Cardiac muscle cell (in vitro differentiated cells and primary cell): ENCODE measurements around the gene MMP11. TPM values are rescaled to one million over a fixed set of nuclear protein-coding genes. Genes with fewer than 3 reads are reported as not detected.
A peak's percentile ranks its signal among the peaks of the same experiment; 100 is the strongest.

Source experiments
- DNase-seq, 2 donors: peaks; one replicate each; pipeline versions ENCODE4 v3.0.0 to v3.0.0-alpha.2; 2010 to 2017; ENCODE audit warnings: low read depth in 1 of 2, low spot score in 1 of 2
- H3K27ac ChIP-seq: fragments of 200-600 bp; sonication (generic); 2 replicates; pipeline ENCODE4 v1.5.1; 2016
- H3K27me3 ChIP-seq: fragments of 200-600 bp; sonication (generic); 2 replicates; pipeline ENCODE4 v1.6.0; 2016; ENCODE audit warnings: control low read depth
- H3K36me3 ChIP-seq: fragments of 200-600 bp; sonication (generic); 2 replicates; pipeline ENCODE4 v1.5.1; 2016; ENCODE audit warnings: control low read depth
- H3K4me1 ChIP-seq: fragments of 200-600 bp; sonication (generic); 2 replicates; pipeline ENCODE4 v1.8.1; 2017; ENCODE audit warnings: low read depth, mild to moderate bottlenecking, mixed run types
- H3K4me3 ChIP-seq: fragments of 200-600 bp; sonication (generic); 2 replicates; pipeline ENCODE4 v1.5.1; 2016; ENCODE audit warnings: mild to moderate bottlenecking
- H3K9me3 ChIP-seq: fragments of 200-600 bp; sonication (generic); 2 replicates; pipeline ENCODE4 v1.5.1; 2017; ENCODE audit warnings: low read depth, mild to moderate bottlenecking, control low read depth
- CTCF ChIP-seq: IDR thresholded peaks from 2 replicates; pipeline ENCODE4 v1.5.1; 2012; ENCODE audit warnings: low read depth, mild to moderate bottlenecking, low read length
- polyA plus RNA-seq: library from polyadenylated mRNA; unstranded; fragments of >200 nt; fragmentation: Nextera tagmentation; extraction: Ambion mirVana; gene quantifications from 2 replicates; pipeline ENCODE4 v1.2.1, GENCODE V29; 2016
- total RNA-seq: library from RNA; depleted of rRNA; stranded (reverse); fragments of >200 nt; gene quantifications from 2 replicates; pipeline ENCODE4 v1.2.3, GENCODE V29; 2016

MMP11 gene
- total and polyA plus RNA-seq, 2 experiments from 2014 or later: 39.0 to 71.2 TPM

GRCh38 chr22:23762842-23763578, 9.6 kb upstream of the MMP11 start, which contains the start of gene C22orf15:
Gene C22orf15, plus strand, starts transcription at chr22:23762990. Its CDS starts 317 bp downstream, at chr22:23763307.
- TF ChIP-seq CTCF: no peak
- H3K9me3 ChIP-seq: no peaks in the 10 kb centered on the region
- H3K27me3 ChIP-seq: no peaks in the 10 kb centered on the region
- no peak within 1 kb of the TSS for H3K27ac ChIP-seq
- no peaks in the 10 kb centered on the region for H3K36me3 ChIP-seq
- H3K4me3 ChIP-seq: no peak within 1 kb of the TSS
- peaks cover 18% of the 10 kb centered on the region for H3K4me1 ChIP-seq
- DNase-seq: peak in 1 of 2 donors; percentile 66

- no peaks in the 10 kb centered on the region for H3K9me3 ChIP-seq
- no peak overlapping the region for H3K4me3 ChIP-seq
- H3K4me1 ChIP-seq: peaks cover 20% of the 10 kb centered on the region
Measured at GRCh38 chr22:23763579-23763945, 9.1 kb upstream of the MMP11 start.

GRCh38 chr22:23763954-23764353, 8.7 kb upstream of the MMP11 start:
- Histone ChIP-seq H3K4me3 (no peak overlapping the region), H3K36me3 (no peaks in the 10 kb centered on the region), H3K27ac (no peak overlapping the region), H3K27me3 (no peaks in the 10 kb centered on the region), H3K4me1 (peaks cover 24% of the 10 kb centered on the region), H3K9me3 (no peaks in the 10 kb centered on the region)
- DNase-seq: no peak
- no peak for TF ChIP-seq CTCF

More at GRCh38 chr22:23763579-23763945, 9.1 kb upstream of the MMP11 start:
- DNase-seq: peak in 1 of 2 donors; percentile 44
- Histone ChIP-seq H3K27ac (no peak overlapping the region), H3K36me3 (no peaks in the 10 kb centered on the region), H3K27me3 (no peaks in the 10 kb centered on the region)
- TF ChIP-seq CTCF: no peak

- DNase-seq: no peak
- TF ChIP-seq CTCF: no peak
- Histone ChIP-seq H3K27me3 (no peaks in the 10 kb centered on the region), H3K4me3 (no peak overlapping the region), H3K4me1 (peaks cover 25% of the 10 kb centered on the region), H3K36me3 (no peaks in the 10 kb centered on the region), H3K9me3 (no peaks in the 10 kb centered on the region), H3K27ac (no peak overlapping the region)
Measured at GRCh38 chr22:23764899-23765881, 7.5 kb upstream of the MMP11 start.

- peak overlapping the region; percentile 84 for H3K27ac ChIP-seq
- DNase-seq: no peak
Measured at GRCh38 chr22:23767303-23767672, 5.4 kb upstream of the MMP11 start.

More at GRCh38 chr22:23767303-23767672, 5.4 kb upstream of the MMP11 start:
- peaks cover 26% of the 10 kb centered on the region for H3K4me1 ChIP-seq
- no peaks in the 10 kb centered on the region for H3K27me3 ChIP-seq
- TF ChIP-seq CTCF: no peak
- H3K9me3 ChIP-seq: no peaks in the 10 kb centered on the region
- H3K4me3 ChIP-seq: peak overlapping the region; percentile 71
- H3K36me3 ChIP-seq: no peaks in the 10 kb centered on the region
